Esophagus squamous epithelium (tissue), 5 donors: ENCODE measurements around the gene GADD45G. TPM values are rescaled to one million over a fixed set of nuclear protein-coding genes. Genes with fewer than 3 reads are reported as not detected.

Experiments
- DNase-seq: peaks from one replicate; lab custom pipeline; 2025; lab: John Stamatoyannopoulos, UW
- H3K27ac ChIP-seq, 4 donors: fragments of 200-600 bp; sonication (generic); one replicate each; pipeline ENCODE4 v1.5.1; 2016 to 2019; ENCODE audit warnings: mild to moderate bottlenecking in 1 of 4
- H3K27me3 ChIP-seq, 4 donors: fragments of 200-600 bp; sonication (generic); 1 replicate in 3 of 4; 2 replicates in 1 of 4; pipeline versions ENCODE4 v1.5.1 to v1.6.0; 2017 to 2021; ENCODE audit warnings: antibody characterized with exemption in 1 of 4
- H3K36me3 ChIP-seq, 3 donors: fragments of 200-600 bp; sonication (generic); one replicate each; pipeline ENCODE4 v1.5.1; 2016 to 2019
- H3K4me1 ChIP-seq, 3 donors: fragments of 200-600 bp; sonication (generic); one replicate each; pipeline ENCODE4 v1.5.1; 2017 to 2019
- H3K4me3 ChIP-seq, 4 donors: fragments of 200-600 bp; sonication (generic); 1 replicate in 3 of 4; 2 replicates in 1 of 4; pipeline ENCODE4 v1.5.1; 2016 to 2019; ENCODE audit warnings: mild to moderate bottlenecking in 2 of 4, moderate library complexity in 1 of 4
- H3K9me3 ChIP-seq, 3 donors: fragments of 200-600 bp; sonication (generic); one replicate each; pipeline ENCODE4 v1.5.1; 2016 to 2019
- CTCF ChIP-seq, 6 experiments: fragments of 450-650 bp in 4 of 6; fragments of 200-600 bp in 2 of 6; sonication (generic) in 2 of 6; IDR thresholded peaks; one replicate each; pipeline ENCODE4 v1.5.1; 2016 to 2019; ENCODE audit warnings: antibody characterized with exemption in 6 of 6, mild to moderate bottlenecking in 4 of 6, moderate library complexity in 4 of 6
- POLR2A ChIP-seq, 4 donors: fragments of 450-650 bp; IDR thresholded peaks; one replicate each; pipeline ENCODE4 v1.6.1; 2017; ENCODE audit warnings: antibody characterized with exemption in 4 of 4, mild to moderate bottlenecking in 4 of 4, moderate library complexity in 3 of 4
- WGBS, 2 donors: methylation state at CpG; one replicate each; pipeline ENCODE4 v1.1.5; 2018; 5-methylcytosine and 5-hydroxymethylcytosine counted together
- intact Hi-C: fragments of 100-400 bp; cut with DNase I; formaldehyde crosslinking; loops from one replicate; pipeline ENCODE4 v1.15.0; 2022
- total RNA-seq, 4 donors: library from RNA; depleted of rRNA; stranded (reverse); fragments of >200 nt; gene quantifications; one replicate each; pipeline ENCODE4 v1.1.0, GENCODE V29; 2016
- donor health status: DM: yes; HTN: yes; CAD: no.

GADD45G gene
- 10 to 100 TPM in 2 of 4 donors, 1 to 10 TPM in 2; 1.8 to 18.7 (median 8.5) TPM for total RNA-seq

- peak in 3 of 6 experiments; percentile 39 to 41 (median 40) for TF ChIP-seq CTCF (IDR thresholded peaks at IDR 0.05)
- TF ChIP-seq POLR2A (IDR thresholded peaks at IDR 0.05) = peak in 3 of 4 donors; percentile 82 to 99 (median 98)
- no peaks in the 10 kb centered on the region for H3K9me3 ChIP-seq
- no peaks in the 10 kb centered on the region for H3K36me3 ChIP-seq
- peak; percentile 24 for DNase-seq
- peaks cover 20 to 52% (median 45%) of the 10 kb centered on the region in 3 donors for H3K4me1 ChIP-seq
- WGBS, 2 donors = 0% methylated on average over 9 to 11 of the region's 63 CpGs
- peak within 1 kb of the TSS; percentile 50 to 85 (median 74) for H3K4me3 ChIP-seq
- peak within 1 kb of the TSS; percentile 83 to 95 (median 94) for H3K27ac ChIP-seq
- intact Hi-C loops = loop anchor here (5.0 to 10.0 kb wide), 2 partner anchors 320 to 392 kb away; no protein-coding TSS in a partner anchor
- H3K27me3 ChIP-seq = peaks cover 0 to 9% (median 0%) of the 10 kb centered on the region in 4 donors
Observed at GRCh38 chr9:89604729-89605464, at the start of gene GADD45G. GADD45G (plus strand) TSS chr9:89605012; CDS start chr9:89605122, 110 bp downstream.

- no peaks in the 10 kb centered on the region for H3K27me3 ChIP-seq
- whole genome bisulfite sequencing, 2 donors = 89 to 94% methylated on average over 7 of the region's 7 CpGs
- no peaks in the 10 kb centered on the region for H3K9me3 ChIP-seq
- peaks cover 0 to 9% (median 3%) of the 10 kb centered on the region in 3 donors for H3K4me1 ChIP-seq
- no peak overlapping the region for H3K4me3 ChIP-seq
- TF ChIP-seq CTCF (IDR thresholded peaks at IDR 0.05) (no peak), POLR2A (IDR thresholded peaks at IDR 0.05) (no peak)
- no peak for DNase-seq
- no peaks in the 10 kb centered on the region for H3K36me3 ChIP-seq
- intact Hi-C loops = no loop called here
- H3K27ac ChIP-seq = no peak overlapping the region
Observed at GRCh38 chr9:89555036-89555415, 49.8 kb upstream of the GADD45G start.

- peaks cover 0 to 9% (median 3%) of the 10 kb centered on the region in 3 donors for H3K4me1 ChIP-seq
- no peaks in the 10 kb centered on the region for H3K9me3 ChIP-seq
- WGBS, 2 donors = 66 to 75% methylated on average over 7 to 8 of the region's 12 CpGs
- H3K4me3 ChIP-seq = no peak overlapping the region
- no peaks in the 10 kb centered on the region for H3K27me3 ChIP-seq
- H3K36me3 ChIP-seq = no peaks in the 10 kb centered on the region
- no peak for DNase-seq
- TF ChIP-seq POLR2A (IDR thresholded peaks at IDR 0.05) = no peak
- TF ChIP-seq CTCF (IDR thresholded peaks at IDR 0.05) = no peak
- intact Hi-C loops = no loop called here
- peak overlapping the region in 1 of 4 donors; percentile 42 for H3K27ac ChIP-seq
Observed at GRCh38 chr9:89555451-89556375, 49.1 kb upstream of the GADD45G start.

- Histone ChIP-seq H3K4me1 (peaks cover 0 to 9% (median 3%) of the 10 kb centered on the region in 3 donors), H3K4me3 (no peak overlapping the region), H3K36me3 (no peaks in the 10 kb centered on the region), H3K9me3 (no peaks in the 10 kb centered on the region), H3K27ac (no peak overlapping the region), H3K27me3 (peaks cover 0 to 3% (median 0%) of the 10 kb centered on the region in 4 donors)
- intact Hi-C loops = no loop called here
- TF ChIP-seq CTCF (IDR thresholded peaks at IDR 0.05) (no peak), POLR2A (IDR thresholded peaks at IDR 0.05) (no peak)
- no peak for DNase-seq
- WGBS, 2 donors = 72 to 78% methylated on average over 6 of the region's 6 CpGs
Observed at GRCh38 chr9:89558196-89558899, 46.5 kb upstream of the GADD45G start.
